AML-193 (cell line): Measurements from ENCODE around the gene KRT9.
"Not testable (repeated sequence)": the region's sequence is repeated elsewhere in the genome, so short reads cannot be mapped to it uniquely, and the experiment has no call there.

Experiments
- DNase-seq, 2 experiments: peaks; one replicate each; lab custom pipeline; 2025; lab: John Stamatoyannopoulos, UW

Gene KRT9

GRCh38 chr17:41579484-41580243 is 7.8 kb upstream of the KRT9 start:
- peak; percentile 70 to 79 for DNase-seq

GRCh38 chr17:41578971-41579370 is 7.1 kb upstream of the KRT9 start:
- no peak for DNase-seq

GRCh38 chr17:41578538-41578937 is 6.7 kb upstream of the KRT9 start:
- DNase-seq, result no peak

- not testable (repeated sequence) for DNase-seq
Observed at GRCh38 chr17:41576740-41577139, 4.9 kb upstream of the KRT9 start.

GRCh38 chr17:41575336-41575735 is 3.5 kb upstream of the KRT9 start:
- DNase-seq, result no peak

- DNase-seq, result no peak
Observed at GRCh38 chr17:41567317-41567716, 4.5 kb downstream of the KRT9 start.

GRCh38 chr17:41565338-41565737 is 6.5 kb downstream of the KRT9 start:
- DNase-seq, result no peak

GRCh38 chr17:41563607-41564170 is 8.2 kb downstream of the KRT9 start:
- DNase-seq, result no peak

GRCh38 chr17:41561554-41561953 is 10.3 kb downstream of the KRT9 start:
- no peak for DNase-seq

GRCh38 chr17:41559548-41559947 is 12.3 kb downstream of the KRT9 start:
- no peak for DNase-seq

GRCh38 chr17:41556931-41557330 is 14.9 kb downstream of the KRT9 start:
- DNase-seq, result no peak

GRCh38 chr17:41556306-41556705 is 15.6 kb downstream of the KRT9 start:
- no peak for DNase-seq

GRCh38 chr17:41555105-41555887 is 16.6 kb downstream of the KRT9 start:
- DNase-seq, result no peak

- no peak for DNase-seq
Observed at GRCh38 chr17:41553987-41554680, 17.7 kb downstream of the KRT9 start.

- no peak for DNase-seq
Observed at GRCh38 chr17:41553176-41553575, 18.7 kb downstream of the KRT9 start.

- no peak for DNase-seq
Observed at GRCh38 chr17:41552455-41552854, 19.4 kb downstream of the KRT9 start.

- DNase-seq, result no peak
Observed at GRCh38 chr17:41551365-41551764, 20.5 kb downstream of the KRT9 start.

- no peak for DNase-seq
Observed at GRCh38 chr17:41549596-41550039, 22.2 kb downstream of the KRT9 start.

GRCh38 chr17:41548844-41549595 is 22.8 kb downstream of the KRT9 start:
- DNase-seq, result peak; percentile 86 to 87

GRCh38 chr17:41547921-41548843 is 23.7 kb downstream of the KRT9 start:
- DNase-seq, result peak; percentile 84 to 85
